Astrocyte (in vitro differentiated cells and primary cell): ENCODE data around the gene CELSR3. TPM values are rescaled to one million over a fixed set of nuclear protein-coding genes. Genes with fewer than 3 reads are reported as not detected.

Source experiments
- DNase-seq: peaks from one replicate; pipeline ENCODE4 v3.0.0-alpha.2; 2010; ENCODE audit warnings: low read depth
- FAIRE-seq: peaks from 2 replicates; lab custom pipeline; 2011; peaks lifted over from hg19 to GRCh38; lab: Jason Lieb, UNC
- H2AFZ ChIP-seq: 2 replicates; pipeline ENCODE4 v1.6.0; 2012; ENCODE audit warnings: low read depth, low read length, inconsistent platforms
- H3K27ac ChIP-seq: 2 replicates; pipeline ENCODE4 v1.5.1; 2011; ENCODE audit warnings: low read depth, low read length, inconsistent platforms
- H3K27me3 ChIP-seq: 2 replicates; pipeline ENCODE4 v1.6.0; 2011; ENCODE audit warnings: low read length, inconsistent platforms; ENCODE audit not compliant: insufficient read depth
- H3K36me3 ChIP-seq: 2 replicates; pipeline ENCODE4 v1.5.1; 2011; ENCODE audit warnings: low read length, inconsistent platforms; ENCODE audit not compliant: insufficient read depth
- H3K4me1 ChIP-seq: 2 replicates; pipeline ENCODE4 v1.5.1; 2011; ENCODE audit warnings: low read length, inconsistent platforms; ENCODE audit not compliant: insufficient read depth
- H3K4me2 ChIP-seq: 2 replicates; pipeline ENCODE4 v1.6.0; 2012; ENCODE audit warnings: low read length, inconsistent platforms
- H3K4me3 ChIP-seq: 2 replicates; pipeline ENCODE4 v1.5.1; 2011; ENCODE audit warnings: low read depth, mild to moderate bottlenecking, low read length, inconsistent platforms; ENCODE audit not compliant: insufficient read depth
- H3K79me2 ChIP-seq: 2 replicates; pipeline ENCODE4 v1.6.0; 2012; ENCODE audit warnings: mild to moderate bottlenecking, low read length, inconsistent platforms; ENCODE audit not compliant: insufficient read depth
- H3K9ac ChIP-seq: 2 replicates; pipeline ENCODE4 v1.6.0; 2012; ENCODE audit warnings: mild to moderate bottlenecking, low read length, inconsistent platforms
- H3K9me3 ChIP-seq: 2 replicates; pipeline ENCODE4 v1.5.1; 2012; ENCODE audit warnings: low read depth, mild to moderate bottlenecking, low read length, inconsistent platforms; ENCODE audit not compliant: insufficient read depth
- H4K20me1 ChIP-seq: 2 replicates; pipeline ENCODE4 v1.6.0; 2012; ENCODE audit warnings: low read length, inconsistent platforms; ENCODE audit not compliant: insufficient read depth
- H3K27ac Mint-ChIP-seq: one replicate; pipeline ENCODE4 v1.8.0; 2021; ENCODE audit warnings: mild to moderate bottlenecking, mixed read lengths; ENCODE audit not compliant: unreplicated experiment
- H3K27me3 Mint-ChIP-seq: one replicate; pipeline ENCODE4 v1.8.0; 2021; ENCODE audit warnings: low read depth, mixed read lengths; ENCODE audit not compliant: unreplicated experiment
- H3K36me3 Mint-ChIP-seq: one replicate; pipeline ENCODE4 v1.8.0; 2021; ENCODE audit warnings: low read depth, mixed read lengths; ENCODE audit not compliant: unreplicated experiment
- H3K4me1 Mint-ChIP-seq: one replicate; pipeline ENCODE4 v1.8.0; 2021; ENCODE audit warnings: low read depth, mixed read lengths; ENCODE audit not compliant: unreplicated experiment
- H3K4me3 Mint-ChIP-seq: one replicate; pipeline ENCODE4 v1.8.0; 2021; ENCODE audit warnings: mild to moderate bottlenecking, moderate library complexity, mixed read lengths; ENCODE audit not compliant: unreplicated experiment
- H3K9me3 Mint-ChIP-seq: one replicate; pipeline ENCODE4 v1.8.0; 2021; ENCODE audit warnings: mild to moderate bottlenecking, mixed read lengths; ENCODE audit not compliant: unreplicated experiment
- CTCF ChIP-seq: IDR thresholded peaks from 2 replicates; pipeline ENCODE4 v1.5.1; 2011; ENCODE audit warnings: low read depth, mild to moderate bottlenecking, inconsistent platforms, low read length, moderate library complexity; ENCODE audit not compliant: insufficient read depth
- EZH2 ChIP-seq: IDR thresholded peaks from 2 replicates; pipeline ENCODE4 v1.6.1; 2012; ENCODE audit warnings: mild to moderate bottlenecking, low read length, inconsistent platforms; ENCODE audit not compliant: insufficient read depth
- total RNA-seq: library from RNA; stranded (reverse); gene quantifications from 2 replicates; pipeline ENCODE4 v1.2.1, GENCODE V29; 2021

CELSR3 gene
- total RNA-seq, 1 donor from 2014 or later = 8.6 TPM

- Histone ChIP-seq H3K4me3 (no peak overlapping the region), H3K79me2 (peaks cover 22% of the 10 kb centered on the region), H3K36me3 (peaks cover 6% of the 10 kb centered on the region), H3K9ac (no peak overlapping the region), H2AFZ (no peak overlapping the region), H3K9me3 (no peaks in the 10 kb centered on the region), H4K20me1 (peaks cover 34% of the 10 kb centered on the region), H3K27ac (no peak overlapping the region), H3K4me1 (peaks cover 16% of the 10 kb centered on the region), H3K27me3 (no peaks in the 10 kb centered on the region), H3K4me2 (no peak overlapping the region)
- Mint-ChIP-seq H3K27ac (no peak overlapping the region), H3K4me1 (peaks cover 13% of the 10 kb centered on the region), H3K4me3 (no peak overlapping the region), H3K9me3 (no peaks in the 10 kb centered on the region), H3K27me3 (no peaks in the 10 kb centered on the region), H3K36me3 (peaks cover 35% of the 10 kb centered on the region)
- no peak for FAIRE-seq
- no peak for DNase-seq
- no peak for TF ChIP-seq EZH2
- no peak for TF ChIP-seq CTCF
Measured at GRCh38 chr3:48631516-48632448, 30.9 kb downstream of the CELSR3 start.

GRCh38 chr3:48630833-48631232 lies 31.9 kb downstream of the CELSR3 start:
- Mint-ChIP-seq H3K4me3 (no peak overlapping the region), H3K27me3 (no peaks in the 10 kb centered on the region), H3K9me3 (no peaks in the 10 kb centered on the region), H3K27ac (no peak overlapping the region), H3K4me1 (peaks cover 7% of the 10 kb centered on the region), H3K36me3 (peaks cover 40% of the 10 kb centered on the region)
- Histone ChIP-seq H3K27ac (no peak overlapping the region), H3K36me3 (peaks cover 6% of the 10 kb centered on the region), H3K4me1 (peaks cover 9% of the 10 kb centered on the region), H4K20me1 (peaks cover 34% of the 10 kb centered on the region), H2AFZ (no peak overlapping the region), H3K27me3 (no peaks in the 10 kb centered on the region), H3K4me3 (no peak overlapping the region), H3K9ac (no peak overlapping the region), H3K4me2 (no peak overlapping the region), H3K79me2 (peaks cover 22% of the 10 kb centered on the region), H3K9me3 (no peaks in the 10 kb centered on the region)
- no peak for FAIRE-seq
- TF ChIP-seq CTCF = no peak
- TF ChIP-seq EZH2 = no peak
- DNase-seq = no peak

GRCh38 chr3:48630407-48630806 lies 32.3 kb downstream of the CELSR3 start:
- H3K4me1 ChIP-seq = peaks cover 6% of the 10 kb centered on the region
- Mint-ChIP-seq H3K36me3 (peaks cover 40% of the 10 kb centered on the region), H3K4me3 (peak overlapping the region; percentile 66), H3K9me3 (no peaks in the 10 kb centered on the region), H3K27me3 (no peaks in the 10 kb centered on the region), H3K27ac (no peak overlapping the region), H3K4me1 (peaks cover 7% of the 10 kb centered on the region)
- no peak overlapping the region for H3K4me2 ChIP-seq
- H2AFZ ChIP-seq = no peak overlapping the region
- H3K79me2 ChIP-seq = peaks cover 22% of the 10 kb centered on the region
- DNase-seq = no peak
- no peaks in the 10 kb centered on the region for H3K27me3 ChIP-seq
- peaks cover 6% of the 10 kb centered on the region for H3K36me3 ChIP-seq
- H3K27ac ChIP-seq = no peak overlapping the region
- H3K9me3 ChIP-seq = no peaks in the 10 kb centered on the region
- FAIRE-seq = no peak
- peaks cover 34% of the 10 kb centered on the region for H4K20me1 ChIP-seq
- TF ChIP-seq CTCF (no peak), EZH2 (no peak)
- H3K4me3 ChIP-seq = no peak overlapping the region
- no peak overlapping the region for H3K9ac ChIP-seq
